ENCODE results near the gene TRIM47. TPM values are rescaled to one million over a fixed set of nuclear protein-coding genes. Genes with fewer than 3 reads are reported as not detected.
A peak's percentile ranks its signal among the peaks of the same experiment; 100 is the strongest.
"Not testable (repeated sequence)": the region's sequence is repeated elsewhere in the genome, so short reads cannot be mapped to it uniquely, and the experiment has no call there.

The TRIM47 gene
- total RNA-seq, 1 experiment from 2014 or later: 73.4 TPM

- no peak for DNase-seq (ENCODE audit: low read depth)
- in situ Hi-C loops (cut with HindIII; ENCODE audit: low pct_unique_long_range_greater_than_20kb, low sequenced_read_pairs): no loop called here
Observed at GRCh38 chr17:75875940-75876189, 2.5 kb downstream of the TRIM47 start.

DNA sequence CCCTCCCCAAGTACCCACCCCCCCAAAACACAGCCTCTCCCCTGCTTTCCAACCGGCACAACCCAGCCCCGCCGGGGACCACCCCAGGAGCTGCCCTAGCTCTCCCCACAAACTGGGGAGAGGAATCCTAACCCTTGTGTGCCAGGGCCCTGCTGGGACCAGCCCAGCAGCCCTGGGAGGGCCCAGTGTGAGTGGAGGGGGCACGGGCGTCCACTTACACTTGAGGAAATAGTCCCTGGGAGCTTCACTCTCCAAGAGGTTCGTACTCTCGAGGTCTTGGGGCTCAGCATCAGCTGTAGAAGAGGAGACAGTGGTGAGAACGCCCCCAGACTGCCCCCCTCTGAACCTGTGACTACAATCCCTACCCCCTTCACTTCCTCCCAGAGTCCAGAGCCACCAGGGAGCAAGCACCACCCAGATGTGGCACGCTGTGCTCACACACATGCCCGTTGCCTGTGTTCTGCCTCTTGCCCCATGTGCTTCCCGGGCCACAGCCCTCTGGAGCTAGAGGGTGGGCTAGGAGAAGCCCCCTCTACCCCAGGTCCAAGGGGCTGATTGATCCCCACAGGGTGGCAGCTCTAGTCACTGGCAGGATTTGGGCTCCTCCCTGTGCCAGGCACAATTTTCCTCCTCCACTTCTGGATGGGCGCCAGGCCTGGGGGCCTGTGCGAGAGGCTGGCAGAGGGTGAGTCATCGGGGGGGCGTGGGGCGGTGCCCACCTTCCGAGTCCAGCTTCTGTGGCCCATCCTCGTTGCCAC, 3.0 kb downstream of the TRIM47 start:
- in situ Hi-C loops (cut with HindIII; ENCODE audit: low pct_unique_long_range_greater_than_20kb, low sequenced_read_pairs): no loop called here
- no peak for DNase-seq (ENCODE audit: low read depth)

GRCh38 chr17:75874323-75875181, 3.8 kb downstream of the TRIM47 start:
- no peak for DNase-seq (ENCODE audit: low read depth)
- in situ Hi-C loops (cut with HindIII; ENCODE audit: low pct_unique_long_range_greater_than_20kb, low sequenced_read_pairs): no loop called here

- no peak for DNase-seq (ENCODE audit: low read depth)
- in situ Hi-C loops (cut with HindIII; ENCODE audit: low pct_unique_long_range_greater_than_20kb, low sequenced_read_pairs): no loop called here
Observed at GRCh38 chr17:75873587-75874322, 4.6 kb downstream of the TRIM47 start.

- DNase-seq (ENCODE audit: low read depth): peak; percentile 83
- in situ Hi-C loops (cut with HindIII; ENCODE audit: low pct_unique_long_range_greater_than_20kb, low sequenced_read_pairs): no loop called here
Observed at GRCh38 chr17:75872434-75873351, 5.7 kb downstream of the TRIM47 start.

DNA sequence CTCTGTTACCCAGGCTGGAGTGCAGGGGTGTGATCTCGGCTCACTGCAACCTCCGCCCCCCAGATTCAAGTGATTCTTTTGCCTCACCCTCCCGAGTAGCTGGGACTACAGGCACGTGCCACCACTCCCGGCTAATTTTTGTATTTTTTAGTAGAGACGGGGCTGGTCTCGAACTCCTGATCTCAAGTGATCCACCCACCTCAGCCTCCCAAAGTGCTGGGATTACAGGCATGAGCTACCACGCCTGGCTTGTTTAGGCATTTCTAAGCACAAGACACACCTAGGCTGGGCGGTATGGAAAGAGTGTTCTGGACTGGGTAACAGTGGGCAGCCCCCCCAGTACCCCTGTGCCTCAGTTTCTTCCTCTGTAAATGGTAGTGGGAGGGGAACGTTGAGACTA, 8.2 kb downstream of the TRIM47 start:
- in situ Hi-C loops (cut with HindIII; ENCODE audit: low pct_unique_long_range_greater_than_20kb, low sequenced_read_pairs); DNase-seq (ENCODE audit: low read depth): not testable (repeated sequence)

DNA sequence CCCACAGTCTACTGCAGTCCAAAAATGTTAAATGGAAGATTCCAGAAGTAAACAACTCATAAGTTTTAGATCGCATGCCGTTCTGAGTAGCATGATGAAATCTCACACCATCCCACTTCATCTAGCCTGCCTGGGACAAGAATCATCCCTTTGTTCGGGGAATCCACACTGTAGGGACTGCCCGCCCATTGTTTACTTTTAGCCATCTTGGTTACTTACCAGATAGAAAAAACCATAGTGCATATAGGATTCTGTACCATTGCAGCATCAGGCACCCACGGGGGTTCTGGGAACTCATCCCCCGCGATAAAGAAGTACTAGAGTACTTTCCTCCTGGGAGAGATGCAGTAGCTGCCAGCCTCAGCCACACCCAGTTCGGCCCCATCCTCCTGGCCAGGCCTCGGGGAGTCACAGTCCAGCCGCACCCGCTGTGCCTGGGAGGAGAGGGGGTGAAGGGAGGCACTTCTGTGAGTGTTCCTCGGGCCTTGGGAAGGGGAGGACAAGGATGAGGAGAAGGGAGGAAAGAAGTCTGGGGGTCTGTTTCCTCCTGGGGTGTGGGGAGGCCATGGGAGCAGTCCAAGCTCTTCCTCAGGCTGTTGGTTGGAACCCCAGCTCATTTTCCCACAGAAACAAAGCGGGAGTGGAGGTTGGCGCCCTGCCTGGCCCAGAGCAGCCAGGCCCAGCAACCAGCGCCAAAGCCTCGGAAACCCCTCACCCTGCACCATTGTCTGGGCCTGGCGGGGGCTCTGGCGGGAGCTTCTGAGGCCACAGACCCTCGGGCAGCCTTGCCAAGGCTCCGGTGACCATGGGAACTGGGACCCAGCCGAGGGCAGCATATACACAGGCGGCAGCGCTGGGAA, 8.9 kb downstream of the TRIM47 start:
- in situ Hi-C loops (cut with HindIII; ENCODE audit: low pct_unique_long_range_greater_than_20kb, low sequenced_read_pairs): no loop called here
- DNase-seq (ENCODE audit: low read depth): no peak

- in situ Hi-C loops (cut with HindIII; ENCODE audit: low pct_unique_long_range_greater_than_20kb, low sequenced_read_pairs); DNase-seq (ENCODE audit: low read depth): not testable (repeated sequence)
Observed at GRCh38 chr17:75868730-75869281, 9.6 kb downstream of the TRIM47 start.

DNA sequence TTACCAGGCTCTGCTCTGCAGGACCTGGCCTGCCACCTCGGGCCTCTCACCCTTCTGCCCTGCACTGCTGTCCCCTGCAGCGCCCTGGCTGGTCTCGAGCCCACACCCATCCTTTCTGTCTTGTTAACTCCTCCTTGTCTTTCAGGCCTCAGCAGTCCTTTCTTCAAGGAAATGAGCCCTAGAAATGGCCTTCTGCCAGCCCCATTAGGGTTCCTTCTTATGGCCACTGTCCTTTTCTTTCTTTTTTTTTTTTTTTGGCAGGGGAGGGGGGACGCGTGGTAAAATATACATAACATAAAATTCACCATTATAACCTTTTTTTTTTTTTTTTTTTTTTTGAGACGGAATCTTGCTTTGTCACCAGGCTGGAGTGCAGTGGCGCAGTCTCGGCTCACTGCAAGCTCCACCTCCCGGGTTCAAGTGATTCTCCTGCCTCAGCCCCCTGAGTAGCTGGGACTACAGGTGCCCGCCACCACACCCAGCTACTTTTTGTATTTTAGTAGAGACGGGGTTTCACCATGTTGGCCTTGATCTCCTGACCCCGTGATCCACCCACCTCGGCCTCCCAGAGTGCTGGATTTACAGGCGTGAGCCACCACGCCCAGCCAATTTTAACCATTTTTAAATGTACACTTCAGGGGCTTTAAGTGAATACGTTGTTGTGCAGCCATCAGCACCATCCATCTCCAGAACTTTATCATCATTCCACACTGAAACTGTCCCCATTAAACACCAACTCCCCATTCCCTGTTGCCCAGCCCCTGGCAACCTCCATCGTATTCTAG, 12.8 kb downstream of the TRIM47 start:
- DNase-seq (ENCODE audit: low read depth); in situ Hi-C loops (cut with HindIII; ENCODE audit: low pct_unique_long_range_greater_than_20kb, low sequenced_read_pairs): not testable (repeated sequence)

GRCh38 chr17:75864887-75865286, 13.5 kb downstream of the TRIM47 start:
- DNase-seq (ENCODE audit: low read depth); in situ Hi-C loops (cut with HindIII; ENCODE audit: low pct_unique_long_range_greater_than_20kb, low sequenced_read_pairs): not testable (repeated sequence)

GRCh38 chr17:75864448-75864871, 13.9 kb downstream of the TRIM47 start:
- in situ Hi-C loops (cut with HindIII; ENCODE audit: low pct_unique_long_range_greater_than_20kb, low sequenced_read_pairs): no loop called here
- DNase-seq (ENCODE audit: low read depth): no peak

DNA sequence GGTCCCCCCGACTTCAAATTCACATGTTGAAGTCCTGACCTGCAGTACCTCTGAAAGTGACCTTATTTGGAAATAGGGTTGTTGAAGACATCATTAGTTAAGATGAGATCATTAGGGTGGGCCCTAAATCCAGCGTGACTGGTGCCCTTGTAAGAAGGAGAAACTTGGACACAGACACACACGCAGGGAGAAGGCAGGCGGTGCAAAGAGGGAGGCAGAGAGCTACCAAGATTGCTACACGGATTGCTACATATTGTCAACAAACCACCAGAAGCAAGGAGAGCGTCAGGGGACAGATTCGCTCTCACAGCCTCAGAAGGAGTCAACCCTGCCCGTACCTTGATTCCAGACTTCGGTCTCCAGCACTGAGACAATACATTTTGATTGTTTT, 16.5 kb downstream of the TRIM47 start:
- in situ Hi-C loops (cut with HindIII; ENCODE audit: low pct_unique_long_range_greater_than_20kb, low sequenced_read_pairs): no loop called here
- DNase-seq (ENCODE audit: low read depth): no peak

DNA sequence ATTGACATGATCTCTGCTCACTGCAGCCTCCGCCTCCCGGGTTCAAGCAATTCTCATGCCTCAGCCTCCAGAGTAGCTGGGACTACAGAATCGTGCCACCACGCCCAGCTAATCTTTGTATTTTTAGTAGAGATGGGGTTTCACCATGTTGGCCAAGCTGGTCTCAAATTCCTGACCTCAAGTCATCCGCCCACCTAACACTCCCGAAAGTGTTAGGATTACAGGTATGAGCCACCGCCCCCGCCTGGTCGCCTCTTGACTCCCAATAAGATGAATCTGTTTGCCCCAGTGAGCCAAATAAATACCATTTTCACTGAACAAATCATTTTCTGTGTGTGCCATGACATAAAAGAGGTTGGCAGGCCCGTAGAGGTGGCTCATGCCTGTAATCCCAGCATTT, 19.0 kb downstream of the TRIM47 start:
- in situ Hi-C loops (cut with HindIII; ENCODE audit: low pct_unique_long_range_greater_than_20kb, low sequenced_read_pairs): not testable (repeated sequence)

GRCh38 chr17:75856062-75856756, 22.2 kb downstream of the TRIM47 start:
- in situ Hi-C loops (cut with HindIII; ENCODE audit: low pct_unique_long_range_greater_than_20kb, low sequenced_read_pairs): no loop called here
- DNase-seq (ENCODE audit: low read depth): no peak

More for the DNA sequence above, 19.0 kb downstream of the TRIM47 start:
- not testable (repeated sequence) for DNase-seq (ENCODE audit: low read depth)

- DNase-seq (ENCODE audit: low read depth): peak; percentile 100
- in situ Hi-C loops (cut with HindIII; ENCODE audit: low pct_unique_long_range_greater_than_20kb, low sequenced_read_pairs): no loop called here
Observed at GRCh38 chr17:75855310-75856061, 22.9 kb downstream of the TRIM47 start, which contains the start of gene WBP2. WBP2 (minus strand) TSS chr17:75855335; CDS start chr17:75855297, 38 bp downstream.

All from Caki2 (cell line).